ENCODE results near the gene DVL2. TPM values are rescaled to one million over a fixed set of nuclear protein-coding genes. Genes with fewer than 3 reads are reported as not detected.

The DVL2 gene
- total RNA-seq, 1 experiment from 2014 or later: 36.9 TPM

DNA sequence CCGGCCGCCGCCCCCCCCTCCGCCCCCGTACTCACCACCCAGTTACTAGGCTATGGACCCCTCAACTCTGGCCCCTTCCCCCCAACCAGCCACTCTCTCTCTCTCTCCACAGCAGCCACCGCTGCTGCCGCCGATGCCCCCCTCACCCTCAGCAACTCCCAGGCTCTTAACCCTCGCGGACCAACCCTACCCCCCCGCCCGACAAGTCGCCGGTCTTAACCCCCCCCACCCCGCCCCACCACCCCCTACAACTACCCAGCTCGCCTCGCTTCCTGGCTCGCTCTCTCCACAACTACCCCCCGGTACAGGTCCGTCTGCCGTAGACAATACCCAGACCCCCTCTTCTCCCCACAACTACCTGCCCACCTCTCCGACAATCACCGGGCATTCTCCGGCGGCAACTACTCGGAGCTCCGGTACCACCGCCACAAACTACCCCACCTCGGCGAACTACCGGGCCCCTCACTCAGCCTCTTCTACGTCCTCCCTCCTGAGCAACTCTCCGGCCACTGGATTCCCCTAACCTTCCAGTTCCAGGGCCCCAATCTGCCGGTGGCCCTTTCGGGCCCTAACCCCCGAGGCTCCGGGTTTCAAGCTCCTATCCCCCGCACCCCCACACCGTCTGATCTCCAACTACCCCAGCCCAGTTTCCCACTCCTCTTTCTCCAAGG lies 4.2 kb upstream of the DVL2 start:
- Histone ChIP-seq H3K4me3 (ENCODE audit: low read length) (peak overlapping the region; percentile 96), H2AFZ (ENCODE audit: low read length) (peak overlapping the region; percentile 50; the same call in 1 of the 2 replicates), H3K9me3 (ENCODE audit: low read length) (no peaks in the 10 kb centered on the region), H3K36me3 (ENCODE audit: low read depth, low read length) (peaks cover 13% of the 10 kb centered on the region; the same call in 1 of the 2 replicates), H3K9ac (ENCODE audit: low read length) (peak overlapping the region; percentile 91), H3K27me3 (ENCODE audit: low read length) (no peaks in the 10 kb centered on the region), H3F3A (ENCODE audit: low read length, unreplicated experiment) (peaks cover 8% of the 10 kb centered on the region), H4K20me1 (ENCODE audit: low read length) (no peaks in the 10 kb centered on the region), H3K79me2 (ENCODE audit: low read length) (peaks cover 60% of the 10 kb centered on the region), H3K27ac (ENCODE audit: low read length) (0 out of 2 replicates have a peak overlapping the region, but pooled peaks have one; percentile 32), H3K9me2 (replicated peaks; ENCODE audit: low read length) (no peaks in the 10 kb centered on the region), H3K4me1 (ENCODE audit: insufficient read depth, low read length) (peaks cover 40% of the 10 kb centered on the region), H3K4me2 (ENCODE audit: low read length) (peak overlapping the region; percentile 85)
- TF ChIP-seq EZH2 (IDR thresholded peaks at IDR 0.05; ENCODE audit: low read length, unreplicated experiment) (no peak), EZH2phosphoT487 (IDR thresholded peaks at IDR 0.05; ENCODE audit: borderline replicate concordance, low read length) (no peak)
- TF ChIP-seq, protein P1, sequence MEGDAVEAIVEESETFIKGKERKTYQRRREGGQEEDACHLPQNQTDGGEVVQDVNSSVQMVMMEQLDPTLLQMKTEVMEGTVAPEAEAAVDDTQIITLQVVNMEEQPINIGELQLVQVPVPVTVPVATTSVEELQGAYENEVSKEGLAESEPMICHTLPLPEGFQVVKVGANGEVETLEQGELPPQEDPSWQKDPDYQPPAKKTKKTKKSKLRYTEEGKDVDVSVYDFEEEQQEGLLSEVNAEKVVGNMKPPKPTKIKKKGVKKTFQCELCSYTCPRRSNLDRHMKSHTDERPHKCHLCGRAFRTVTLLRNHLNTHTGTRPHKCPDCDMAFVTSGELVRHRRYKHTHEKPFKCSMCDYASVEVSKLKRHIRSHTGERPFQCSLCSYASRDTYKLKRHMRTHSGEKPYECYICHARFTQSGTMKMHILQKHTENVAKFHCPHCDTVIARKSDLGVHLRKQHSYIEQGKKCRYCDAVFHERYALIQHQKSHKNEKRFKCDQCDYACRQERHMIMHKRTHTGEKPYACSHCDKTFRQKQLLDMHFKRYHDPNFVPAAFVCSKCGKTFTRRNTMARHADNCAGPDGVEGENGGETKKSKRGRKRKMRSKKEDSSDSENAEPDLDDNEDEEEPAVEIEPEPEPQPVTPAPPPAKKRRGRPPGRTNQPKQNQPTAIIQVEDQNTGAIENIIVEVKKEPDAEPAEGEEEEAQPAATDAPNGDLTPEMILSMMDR (conservative IDR thresholded peaks at IDR 0.05; ENCODE audit: low read depth, low read length): no peak
- ATAC-seq: no peak
- ChIA-PET CTCF (no interaction called here), POLR2A (ENCODE audit: unreplicated experiment) (no interaction called here)
- BruUV-seq (replicated peaks): no TSS peak
- DNase-seq: no peak
- intact Hi-C loops (cut with micrococcal nuclease): no loop called here

DNA sequence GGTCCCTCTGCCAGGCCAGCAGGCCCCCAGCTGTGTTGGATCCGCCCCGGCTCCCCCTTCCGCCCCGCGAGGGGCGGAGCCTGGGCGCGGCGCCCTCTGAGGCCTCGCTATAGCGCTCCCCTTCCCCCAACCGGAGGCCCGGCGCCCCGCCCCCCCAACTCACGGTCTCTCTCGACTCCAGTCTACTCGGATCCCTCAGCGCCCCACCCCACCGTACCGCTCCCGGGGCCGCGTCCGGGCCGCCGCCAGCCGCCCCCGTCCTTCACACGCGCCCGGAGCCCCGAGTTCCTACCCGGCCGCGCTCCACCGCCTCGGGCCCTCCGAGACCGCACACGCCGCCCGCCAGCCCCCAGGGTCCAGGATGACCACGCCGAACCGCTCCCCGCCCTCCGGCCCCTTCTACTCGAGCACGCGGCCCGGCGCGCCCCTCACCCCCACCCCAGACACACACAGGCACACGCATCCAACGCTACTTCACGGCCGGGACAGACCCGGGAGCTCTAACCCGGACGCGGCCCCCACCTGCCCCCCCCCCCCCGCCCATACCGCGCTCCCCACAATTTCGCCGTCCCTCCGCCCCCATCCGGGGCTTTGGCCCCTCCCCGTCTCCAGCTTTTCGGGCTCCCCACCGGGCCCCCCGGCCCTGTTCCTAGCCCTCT lies 3.6 kb upstream of the DVL2 start:
- TF ChIP-seq, protein P1 (conservative IDR thresholded peaks at IDR 0.05; ENCODE audit: low read depth, low read length): no peak
- TF ChIP-seq EZH2 (IDR thresholded peaks at IDR 0.05; ENCODE audit: low read length, unreplicated experiment): no peak
- TF ChIP-seq EZH2phosphoT487 (IDR thresholded peaks at IDR 0.05; ENCODE audit: borderline replicate concordance, low read length): no peak
- ATAC-seq (no peak; the same call in 1 of the 2 replicates), DNase-seq (peak; percentile 42)
- H3K27ac ChIP-seq (ENCODE audit: low read length): peak overlapping the region; percentile 69
- peaks cover 40% of the 10 kb centered on the region for H3K4me1 ChIP-seq (ENCODE audit: insufficient read depth, low read length)
- peak overlapping the region; percentile 59; the same call in 1 of the 2 replicates for H2AFZ ChIP-seq (ENCODE audit: low read length)
- intact Hi-C loops (cut with micrococcal nuclease): no loop called here
- peaks cover 67% of the 10 kb centered on the region for H3K79me2 ChIP-seq (ENCODE audit: low read length)
- ChIA-PET POLR2A (ENCODE audit: unreplicated experiment) (no interaction called here), CTCF (no interaction called here)
- H3K27me3 ChIP-seq (ENCODE audit: low read length): no peaks in the 10 kb centered on the region
- peak overlapping the region; percentile 96 for H3K4me3 ChIP-seq (ENCODE audit: low read length)
- no peaks in the 10 kb centered on the region for H3K9me3 ChIP-seq (ENCODE audit: low read length)
- H3K36me3 ChIP-seq (ENCODE audit: low read depth, low read length): peaks cover 13% of the 10 kb centered on the region; the same call in 1 of the 2 replicates
- no peaks in the 10 kb centered on the region for H4K20me1 ChIP-seq (ENCODE audit: low read length)
- peaks cover 8% of the 10 kb centered on the region for H3F3A ChIP-seq (ENCODE audit: low read length, unreplicated experiment)
- no peaks in the 10 kb centered on the region for H3K9me2 ChIP-seq (replicated peaks; ENCODE audit: low read length)
- peak overlapping the region; percentile 89 for H3K9ac ChIP-seq (ENCODE audit: low read length)
- no TSS peak for BruUV-seq (replicated peaks)
- peak overlapping the region; percentile 81 for H3K4me2 ChIP-seq (ENCODE audit: low read length)

All from PC-3 (cell line).